Esophagus squamous epithelium (tissue), 4 donors: ENCODE results near the gene DIPK1C.

Source experiments
- POLR2A ChIP-seq, 4 donors: fragments of 450-650 bp; IDR thresholded peaks; one replicate each; pipeline ENCODE4 v1.6.1; 2017; ENCODE audit warnings: antibody characterized with exemption in 4 of 4, mild to moderate bottlenecking in 4 of 4, moderate library complexity in 3 of 4
- TF ChIP-seq, protein P1 (sequence below), 6 experiments: fragments of 450-650 bp in 4 of 6; fragments of 200-600 bp in 2 of 6; sonication (generic) in 2 of 6; IDR thresholded peaks; one replicate each; pipeline ENCODE4 v1.5.1; 2016 to 2019; ENCODE audit warnings: antibody characterized with exemption in 6 of 6, mild to moderate bottlenecking in 4 of 6, moderate library complexity in 4 of 6

DNA sequence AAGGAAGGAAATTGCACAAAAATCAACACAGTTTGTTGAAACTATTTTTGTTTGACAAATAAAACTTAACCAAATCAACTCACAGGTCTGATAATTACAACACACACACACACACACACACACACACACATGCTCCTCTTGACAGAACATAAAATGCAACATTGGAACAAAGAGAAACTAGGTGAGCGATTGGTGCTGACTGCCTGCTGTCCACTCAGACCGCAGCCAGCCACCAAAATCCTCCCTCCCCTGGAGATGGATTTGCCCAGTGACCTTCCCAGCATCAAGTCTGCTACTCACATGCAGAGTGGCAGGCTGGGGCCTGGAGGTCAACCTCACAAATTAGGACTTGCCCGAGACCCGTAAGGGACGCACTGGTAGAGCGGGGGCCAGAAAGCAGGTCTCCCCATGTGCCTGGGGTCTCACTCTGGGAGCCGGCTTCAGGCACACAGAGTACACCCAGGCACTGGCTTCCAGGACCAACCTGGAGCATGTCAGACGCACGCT is 61.4 kb downstream of the DIPK1C start:
- TF ChIP-seq, protein P1, sequence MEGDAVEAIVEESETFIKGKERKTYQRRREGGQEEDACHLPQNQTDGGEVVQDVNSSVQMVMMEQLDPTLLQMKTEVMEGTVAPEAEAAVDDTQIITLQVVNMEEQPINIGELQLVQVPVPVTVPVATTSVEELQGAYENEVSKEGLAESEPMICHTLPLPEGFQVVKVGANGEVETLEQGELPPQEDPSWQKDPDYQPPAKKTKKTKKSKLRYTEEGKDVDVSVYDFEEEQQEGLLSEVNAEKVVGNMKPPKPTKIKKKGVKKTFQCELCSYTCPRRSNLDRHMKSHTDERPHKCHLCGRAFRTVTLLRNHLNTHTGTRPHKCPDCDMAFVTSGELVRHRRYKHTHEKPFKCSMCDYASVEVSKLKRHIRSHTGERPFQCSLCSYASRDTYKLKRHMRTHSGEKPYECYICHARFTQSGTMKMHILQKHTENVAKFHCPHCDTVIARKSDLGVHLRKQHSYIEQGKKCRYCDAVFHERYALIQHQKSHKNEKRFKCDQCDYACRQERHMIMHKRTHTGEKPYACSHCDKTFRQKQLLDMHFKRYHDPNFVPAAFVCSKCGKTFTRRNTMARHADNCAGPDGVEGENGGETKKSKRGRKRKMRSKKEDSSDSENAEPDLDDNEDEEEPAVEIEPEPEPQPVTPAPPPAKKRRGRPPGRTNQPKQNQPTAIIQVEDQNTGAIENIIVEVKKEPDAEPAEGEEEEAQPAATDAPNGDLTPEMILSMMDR (IDR thresholded peaks at IDR 0.05), result no peak
- TF ChIP-seq POLR2A (IDR thresholded peaks at IDR 0.05), result no peak
